IPS-15b (cell line): Measurements from ENCODE around the gene TCTN2.

Source experiments
- H3K27me3 ChIP-seq: one replicate; pipeline ENCODE4 v1.6.1; 2013; ENCODE audit warnings: low read length; ENCODE audit not compliant: control insufficient read depth, insufficient read depth
- H3K36me3 ChIP-seq: one replicate; pipeline ENCODE4 v1.6.1; 2013; ENCODE audit warnings: low read length; ENCODE audit not compliant: control insufficient read depth, insufficient read depth
- H3K4me1 ChIP-seq: one replicate; pipeline ENCODE4 v1.6.1; 2013; ENCODE audit warnings: mild to moderate bottlenecking, low read length; ENCODE audit not compliant: control insufficient read depth, insufficient read depth
- H3K4me3 ChIP-seq: one replicate; pipeline ENCODE4 v1.5.1; 2013; ENCODE audit warnings: low read depth, low read length
- H3K9ac ChIP-seq: one replicate; pipeline ENCODE4 v1.6.1; 2013; ENCODE audit warnings: low read depth, mild to moderate bottlenecking, low read length
- H3K9me3 ChIP-seq: one replicate; pipeline ENCODE4 v1.6.1; 2013; ENCODE audit warnings: mild to moderate bottlenecking, low read length; ENCODE audit not compliant: control insufficient read depth, insufficient read depth

TCTN2 gene

DNA sequence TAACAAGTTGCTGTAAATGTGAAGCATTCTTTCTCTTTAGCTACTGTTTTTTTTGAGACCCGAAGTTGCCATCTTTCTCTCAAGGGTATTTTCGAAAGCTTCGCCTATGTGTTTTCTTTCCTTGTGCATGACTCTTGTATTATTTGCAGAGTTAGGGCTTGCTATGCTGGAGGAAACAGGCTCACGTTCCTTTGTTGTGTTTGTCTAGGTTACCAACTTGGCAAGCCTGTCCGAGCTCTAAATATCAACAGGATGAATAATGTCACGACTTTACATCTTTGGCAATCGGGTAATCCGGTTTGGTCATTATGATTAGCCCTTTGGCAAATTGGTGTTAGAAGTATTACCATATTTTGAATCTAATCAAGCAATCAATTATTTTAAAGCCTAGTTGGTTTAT is 25.3 kb downstream of the TCTN2 start:
- no peak overlapping the region for H3K4me3 ChIP-seq
- H3K9ac ChIP-seq: no peak overlapping the region

DNA sequence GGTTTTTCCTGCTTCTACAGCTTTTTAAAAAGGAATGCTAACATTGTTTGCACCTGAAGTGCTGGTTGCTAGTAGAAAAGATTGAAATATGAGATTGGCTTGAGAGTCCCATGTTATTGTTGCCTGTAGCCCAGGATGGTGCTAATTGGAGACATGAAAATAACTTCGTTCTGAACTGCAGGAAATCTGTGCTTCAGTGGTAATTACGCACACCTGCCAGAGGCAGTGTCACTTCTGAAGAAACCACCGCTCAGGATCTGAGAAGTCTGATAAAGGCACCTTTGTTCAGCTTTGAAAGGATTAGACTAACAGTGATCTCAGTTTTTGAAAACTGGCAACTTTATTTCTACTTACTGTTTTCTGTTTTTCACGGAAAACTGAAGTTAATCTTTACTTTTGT is 25.7 kb downstream of the TCTN2 start:
- Histone ChIP-seq H3K4me1 (no peaks in the 10 kb centered on the region), H3K4me3 (no peak overlapping the region), H3K9me3 (no peaks in the 10 kb centered on the region), H3K9ac (no peak overlapping the region), H3K27me3 (no peaks in the 10 kb centered on the region), H3K36me3 (no peaks in the 10 kb centered on the region)

More for the DNA sequence above, 25.3 kb downstream of the TCTN2 start:
- Histone ChIP-seq H3K9me3 (no peaks in the 10 kb centered on the region), H3K36me3 (peaks cover 2% of the 10 kb centered on the region), H3K4me1 (no peaks in the 10 kb centered on the region), H3K27me3 (no peaks in the 10 kb centered on the region)

DNA sequence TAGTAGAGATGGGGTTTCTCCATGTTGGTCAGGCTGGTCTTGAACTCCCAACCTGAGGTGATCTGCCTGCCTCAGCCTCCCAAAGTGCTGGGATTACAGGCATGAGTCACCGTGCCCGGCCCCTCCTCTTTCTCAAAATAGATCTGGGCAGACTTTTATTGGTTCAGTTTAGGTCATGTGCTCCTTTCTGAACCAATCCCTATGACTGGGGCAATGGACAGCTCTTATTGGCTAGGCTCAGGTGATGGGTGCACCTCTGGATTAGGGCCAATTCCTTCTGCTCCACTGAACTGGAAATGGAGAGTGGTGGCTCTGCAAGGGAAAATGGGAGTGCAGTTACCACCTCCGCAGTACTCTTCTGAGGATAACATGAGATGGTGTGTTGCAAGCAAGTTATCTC is 35.0 kb downstream of the TCTN2 start:
- no peak overlapping the region for H3K4me3 ChIP-seq
- H3K9ac ChIP-seq: no peak overlapping the region
- no peaks in the 10 kb centered on the region for H3K4me1 ChIP-seq
- H3K9me3 ChIP-seq: no peaks in the 10 kb centered on the region
- H3K36me3 ChIP-seq: no peaks in the 10 kb centered on the region
- no peaks in the 10 kb centered on the region for H3K27me3 ChIP-seq

DNA sequence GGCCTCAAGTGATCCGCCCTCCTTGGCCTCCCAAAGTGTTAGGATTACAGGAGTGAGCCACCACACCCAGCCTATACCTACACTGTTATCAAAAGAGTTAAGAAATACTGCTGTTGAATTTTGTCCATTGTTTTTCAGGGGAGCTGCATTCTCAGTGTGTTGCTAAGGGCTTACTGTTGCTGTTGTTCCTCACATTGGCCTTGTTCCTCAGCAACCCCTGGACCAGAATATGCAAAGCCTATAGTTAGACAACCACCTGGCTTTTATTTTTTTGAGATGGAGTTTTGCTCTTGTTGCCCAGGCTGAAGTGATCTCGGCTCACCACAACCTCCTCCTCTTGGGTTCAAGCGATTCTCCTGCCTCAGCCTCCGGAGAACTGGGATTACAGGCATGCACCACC is 36.6 kb downstream of the TCTN2 start:
- no peaks in the 10 kb centered on the region for H3K4me1 ChIP-seq
- no peaks in the 10 kb centered on the region for H3K27me3 ChIP-seq
- H3K9ac ChIP-seq: no peak overlapping the region
- H3K9me3 ChIP-seq: no peaks in the 10 kb centered on the region
- H3K4me3 ChIP-seq: no peak overlapping the region
- no peaks in the 10 kb centered on the region for H3K36me3 ChIP-seq

DNA sequence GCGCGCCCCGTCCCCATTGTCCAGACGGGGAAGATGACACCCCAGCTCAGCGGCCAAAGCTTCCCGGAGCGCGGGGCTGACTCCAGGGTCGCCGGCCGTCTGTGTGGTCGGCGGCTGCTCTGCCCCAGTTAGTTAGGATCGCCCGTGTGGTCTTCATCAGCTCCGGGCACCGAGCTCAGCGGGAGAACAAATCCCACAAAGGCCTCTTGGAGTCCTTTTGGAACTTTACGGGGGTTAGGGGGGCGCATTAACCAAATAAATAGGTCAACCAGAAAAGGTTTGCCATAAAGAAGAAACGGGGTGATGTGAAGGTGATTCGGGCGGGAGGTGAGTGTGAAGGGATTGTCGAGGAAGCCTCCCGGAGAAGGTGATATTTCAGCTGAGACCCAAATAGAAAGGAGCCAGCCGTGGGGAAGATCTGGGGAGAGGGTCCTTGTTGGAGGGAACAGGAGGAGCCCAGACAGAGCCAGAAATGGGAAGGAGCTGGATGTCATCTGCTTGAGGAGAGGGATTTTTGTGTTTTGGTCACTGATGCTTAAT is 41.9 kb downstream of the TCTN2 start:
- Histone ChIP-seq H3K9me3 (no peaks in the 10 kb centered on the region), H3K36me3 (no peaks in the 10 kb centered on the region), H3K4me1 (peaks cover 5% of the 10 kb centered on the region), H3K9ac (peak overlapping the region; percentile 85), H3K4me3 (peak overlapping the region; percentile 85), H3K27me3 (no peaks in the 10 kb centered on the region)

DNA sequence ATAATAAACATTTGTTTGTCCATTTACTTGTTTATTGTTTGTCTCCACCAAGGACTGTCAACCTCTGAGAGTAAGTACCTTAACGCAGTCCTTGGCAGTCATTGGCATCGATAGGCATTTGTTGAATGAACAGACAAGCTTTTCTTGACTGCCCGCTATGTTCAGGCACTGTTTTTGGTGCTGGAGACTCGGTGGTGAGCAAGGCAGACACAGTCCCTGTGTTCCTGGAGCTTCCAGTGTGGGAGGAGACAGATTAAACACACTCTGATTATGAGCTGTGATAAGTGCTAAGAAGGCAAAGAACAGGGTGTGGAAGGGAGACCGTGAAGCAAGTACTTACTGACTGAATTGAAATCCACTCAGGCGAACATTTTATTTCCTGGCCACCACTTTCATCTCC is 42.5 kb downstream of the TCTN2 start:
- Histone ChIP-seq H3K27me3 (no peaks in the 10 kb centered on the region), H3K4me3 (peak overlapping the region; percentile 85), H3K9ac (no peak overlapping the region), H3K9me3 (no peaks in the 10 kb centered on the region), H3K36me3 (no peaks in the 10 kb centered on the region), H3K4me1 (peaks cover 5% of the 10 kb centered on the region)

DNA sequence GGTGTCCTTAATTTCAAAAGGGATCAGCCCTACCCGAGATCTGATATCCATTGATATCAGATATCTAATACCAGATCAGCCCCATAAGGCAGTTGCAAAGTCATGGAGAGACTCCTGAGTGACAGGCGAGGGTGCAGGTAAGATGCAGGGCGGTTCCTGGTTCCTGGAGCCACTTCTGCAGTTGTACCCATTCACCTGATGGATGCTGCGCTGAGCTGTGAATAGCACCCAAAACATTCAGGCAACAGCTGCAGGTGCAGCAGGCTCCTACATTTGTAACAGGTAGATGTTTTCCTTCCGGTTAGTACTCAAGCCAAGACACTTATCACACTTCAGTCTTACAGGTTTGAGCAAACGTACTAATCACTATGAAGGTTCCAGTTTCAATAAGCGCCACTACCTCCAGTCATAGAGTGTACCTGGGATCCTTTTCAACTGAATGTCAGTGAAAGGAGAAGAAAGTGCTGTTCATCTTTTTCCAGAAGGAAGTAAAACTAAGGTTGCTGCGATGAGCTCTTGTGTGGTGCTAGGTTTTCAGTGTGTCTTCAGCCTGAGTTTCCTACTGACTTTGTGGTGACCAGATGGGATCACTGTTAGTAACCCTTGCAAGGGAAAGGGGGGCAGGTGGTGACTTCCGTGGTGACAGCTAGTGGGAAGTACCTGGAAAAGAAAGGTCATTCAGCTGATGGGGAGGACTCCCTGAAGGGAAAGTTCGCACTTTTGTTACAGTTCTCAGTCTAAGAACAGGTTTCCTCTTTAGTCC is 43.1 kb downstream of the TCTN2 start:
- no peak overlapping the region for H3K4me3 ChIP-seq
- H3K9me3 ChIP-seq: no peaks in the 10 kb centered on the region
- H3K4me1 ChIP-seq: peaks cover 5% of the 10 kb centered on the region
- H3K9ac ChIP-seq: no peak overlapping the region
- H3K27me3 ChIP-seq: no peaks in the 10 kb centered on the region
- no peaks in the 10 kb centered on the region for H3K36me3 ChIP-seq

DNA sequence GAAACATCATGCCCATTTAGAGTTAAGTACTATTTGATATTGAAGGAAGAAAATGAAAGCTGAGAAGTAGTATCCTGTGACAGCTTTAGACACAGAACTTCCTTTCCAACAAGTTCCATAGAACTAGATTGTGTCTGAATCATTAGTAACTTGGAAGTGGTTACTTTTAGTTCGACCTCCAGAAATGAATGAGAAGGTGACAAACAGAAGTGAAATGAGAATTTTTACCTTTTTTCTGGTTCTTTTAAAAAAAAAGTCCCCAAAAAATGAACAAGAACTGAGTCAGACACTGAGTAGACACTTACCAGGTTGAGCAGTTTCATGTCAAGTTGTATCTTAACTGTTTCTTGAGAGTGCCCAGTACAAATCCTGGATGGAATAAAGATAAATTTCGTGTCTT is 44.3 kb downstream of the TCTN2 start:
- Histone ChIP-seq H3K36me3 (no peaks in the 10 kb centered on the region), H3K9ac (no peak overlapping the region), H3K9me3 (no peaks in the 10 kb centered on the region), H3K4me3 (no peak overlapping the region), H3K4me1 (peaks cover 5% of the 10 kb centered on the region), H3K27me3 (no peaks in the 10 kb centered on the region)

DNA sequence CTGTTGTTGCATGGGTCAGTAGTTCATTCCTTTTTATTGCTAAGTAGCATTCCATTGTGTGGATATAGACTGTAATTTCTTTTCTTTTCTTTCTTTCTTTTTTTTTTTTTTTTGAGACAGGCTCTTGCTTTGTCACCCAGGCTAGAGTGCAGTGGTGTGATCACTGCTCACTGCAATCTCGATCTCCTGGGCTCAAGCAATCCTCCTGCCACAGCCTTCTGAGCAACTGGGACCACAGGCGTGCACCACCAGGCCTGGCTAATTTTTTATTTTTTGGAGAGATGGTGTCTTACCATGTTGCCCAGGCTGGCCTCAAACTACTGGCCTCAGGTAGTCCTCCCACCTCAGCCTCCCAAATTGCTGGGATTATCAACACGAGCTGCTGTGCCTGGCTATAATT is 46.4 kb downstream of the TCTN2 start:
- Histone ChIP-seq H3K4me3 (no peak overlapping the region), H3K9me3 (no peaks in the 10 kb centered on the region), H3K4me1 (peaks cover 5% of the 10 kb centered on the region), H3K9ac (no peak overlapping the region), H3K36me3 (peaks cover 1% of the 10 kb centered on the region), H3K27me3 (no peaks in the 10 kb centered on the region)

DNA sequence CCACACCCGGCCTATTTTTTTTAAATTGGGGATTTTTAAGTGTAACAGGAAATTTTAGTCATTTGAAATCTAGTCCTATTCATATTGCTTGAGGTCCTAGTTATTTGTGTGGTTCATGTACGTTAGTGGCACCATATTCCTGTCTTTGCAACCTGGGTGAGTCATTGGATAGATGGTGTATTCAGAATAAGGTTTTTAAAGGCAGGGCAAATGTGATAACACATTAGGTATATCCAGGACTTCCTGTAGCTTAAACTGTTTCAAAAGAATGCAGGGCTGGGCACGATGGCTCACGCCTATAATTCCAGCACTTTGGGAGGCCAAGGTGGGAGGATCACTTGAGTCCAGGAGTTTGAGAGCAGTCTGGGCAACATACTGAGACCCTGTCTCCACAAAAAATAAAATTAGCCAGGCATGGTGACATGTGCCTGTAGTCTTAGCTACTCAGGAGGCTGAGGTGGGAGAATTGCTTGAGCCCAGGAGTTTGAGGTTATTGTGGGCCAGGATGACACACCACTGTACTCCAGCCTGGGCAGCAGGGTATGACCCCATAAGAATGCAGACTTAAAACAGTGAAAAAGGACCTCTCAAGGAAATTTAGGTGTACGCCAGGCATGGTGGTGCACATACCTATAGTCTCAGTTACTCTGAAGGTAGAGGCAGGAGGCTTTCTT is 49.4 kb downstream of the TCTN2 start:
- Histone ChIP-seq H3K36me3 (peaks cover 4% of the 10 kb centered on the region), H3K4me1 (no peaks in the 10 kb centered on the region), H3K9me3 (no peaks in the 10 kb centered on the region)

DNA sequence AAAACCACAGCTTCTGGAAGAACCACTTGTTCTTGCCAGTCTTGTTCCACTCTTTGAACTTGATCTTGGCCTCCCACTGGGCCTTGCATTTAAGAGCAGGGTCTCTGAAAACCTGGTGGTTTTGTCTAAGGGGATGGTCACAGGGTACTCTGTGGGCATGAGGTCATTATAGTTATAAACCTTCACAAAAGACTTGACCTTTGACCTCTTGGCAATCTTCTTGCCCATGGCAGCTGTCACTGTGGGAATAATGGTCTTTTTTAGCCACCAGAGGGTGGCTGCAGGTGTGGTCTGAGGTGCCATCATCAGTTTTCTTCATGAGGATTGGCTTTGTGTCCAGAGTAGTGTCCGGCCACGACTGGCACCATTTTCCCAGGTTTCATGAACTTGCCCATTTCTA is 50.3 kb downstream of the TCTN2 start:
- Histone ChIP-seq H3K4me1 (no peaks in the 10 kb centered on the region), H3K27me3 (no peaks in the 10 kb centered on the region), H3K9ac (no peak overlapping the region), H3K36me3 (peaks cover 4% of the 10 kb centered on the region), H3K9me3 (no peaks in the 10 kb centered on the region), H3K4me3 (no peak overlapping the region)

More for the DNA sequence above, 49.4 kb downstream of the TCTN2 start:
- Histone ChIP-seq H3K9ac (no peak overlapping the region), H3K27me3 (no peaks in the 10 kb centered on the region), H3K4me3 (no peak overlapping the region)

DNA sequence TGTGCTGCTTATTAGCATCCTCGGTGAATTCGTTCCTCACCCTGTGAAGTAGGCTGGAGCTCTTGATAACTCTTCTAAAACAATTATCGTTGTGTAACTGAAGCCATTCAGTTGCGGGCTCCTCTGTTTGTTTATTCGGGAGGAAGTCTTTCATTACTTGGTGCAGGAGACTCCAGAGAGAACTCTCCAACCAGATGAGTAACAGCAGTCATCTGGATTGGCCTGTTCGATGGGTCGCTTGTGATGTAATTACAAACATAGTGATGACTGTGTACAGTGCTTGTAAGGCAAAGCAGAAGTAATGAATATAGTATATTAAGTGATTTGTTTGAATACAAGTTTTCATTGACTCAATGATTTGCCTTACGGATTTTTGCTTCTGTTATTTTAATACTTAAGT is 52.1 kb downstream of the TCTN2 start:
- Histone ChIP-seq H3K4me1 (no peaks in the 10 kb centered on the region), H3K9me3 (no peaks in the 10 kb centered on the region), H3K9ac (no peak overlapping the region), H3K4me3 (no peak overlapping the region), H3K27me3 (no peaks in the 10 kb centered on the region), H3K36me3 (peaks cover 13% of the 10 kb centered on the region)
